HG02938 (cell line): ENCODE data around the gene ARPIN.
"Not testable (repeated sequence)": the region's sequence is repeated elsewhere in the genome, so short reads cannot be mapped to it uniquely, and the experiment has no call there.

ENCODE experiments used
- ATAC-seq: cut with Tn5 transposase; IDR thresholded peaks from one replicate; pipeline ENCODE4 v1.9.1; 2021; ENCODE audit warnings: mild to moderate bottlenecking, moderate library complexity; ENCODE audit not compliant: unreplicated experiment

ARPIN gene

DNA sequence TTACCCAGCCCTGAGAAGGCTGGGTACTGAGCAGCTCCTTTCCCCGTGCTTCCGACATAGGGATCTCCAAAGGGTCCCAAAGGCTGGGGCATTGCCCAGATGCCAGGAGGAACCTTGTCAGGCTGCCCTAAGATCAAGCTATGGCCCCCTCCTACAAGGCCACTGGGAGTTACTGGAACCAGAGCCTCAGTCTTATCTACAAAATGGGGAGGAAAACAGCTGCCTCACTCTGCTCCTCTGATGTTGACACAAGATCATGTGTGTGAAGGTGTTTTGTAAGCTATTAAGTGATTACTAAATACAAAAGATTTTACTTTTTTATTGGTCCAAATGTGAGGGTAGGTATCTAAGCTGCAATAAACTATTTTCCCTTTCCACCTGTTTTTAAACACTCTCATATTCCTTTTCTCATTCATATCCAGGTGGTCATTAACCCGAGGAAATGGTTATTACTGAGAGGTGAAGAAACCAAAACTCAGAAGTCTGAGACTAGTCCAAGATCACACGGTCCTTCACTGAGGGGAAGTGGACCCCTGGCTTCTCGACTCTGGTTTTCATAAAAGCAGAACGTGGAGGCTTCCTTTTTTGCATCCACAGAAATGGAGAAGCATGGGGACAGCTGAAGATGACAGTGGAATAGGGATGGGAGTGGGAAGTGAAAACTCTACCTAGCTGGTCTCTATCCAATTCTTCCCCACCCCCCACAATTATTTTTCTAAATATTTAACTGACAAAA lies 1.7 kb downstream of the ARPIN start:
- ATAC-seq: no peak

DNA sequence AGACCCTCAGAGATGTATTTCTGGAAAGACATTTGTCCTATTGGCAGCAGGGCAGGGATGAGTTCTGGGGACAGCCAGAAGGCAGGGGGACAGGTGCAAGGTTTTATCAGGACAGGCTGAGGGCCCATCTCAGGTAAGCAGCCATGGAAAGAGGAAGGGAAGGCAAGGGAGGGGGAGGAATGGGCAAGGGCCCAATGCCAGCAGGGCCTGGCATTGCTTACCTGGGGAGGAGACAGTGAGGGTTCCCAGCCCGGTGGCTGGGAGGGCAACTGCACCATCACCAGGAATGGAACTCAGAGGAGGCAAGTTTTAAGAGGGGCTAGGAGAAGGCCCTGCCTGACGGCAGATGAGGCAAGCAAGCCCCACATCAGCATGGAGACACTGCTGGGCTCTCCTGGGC lies 3.1 kb downstream of the ARPIN start:
- ATAC-seq: no peak

DNA sequence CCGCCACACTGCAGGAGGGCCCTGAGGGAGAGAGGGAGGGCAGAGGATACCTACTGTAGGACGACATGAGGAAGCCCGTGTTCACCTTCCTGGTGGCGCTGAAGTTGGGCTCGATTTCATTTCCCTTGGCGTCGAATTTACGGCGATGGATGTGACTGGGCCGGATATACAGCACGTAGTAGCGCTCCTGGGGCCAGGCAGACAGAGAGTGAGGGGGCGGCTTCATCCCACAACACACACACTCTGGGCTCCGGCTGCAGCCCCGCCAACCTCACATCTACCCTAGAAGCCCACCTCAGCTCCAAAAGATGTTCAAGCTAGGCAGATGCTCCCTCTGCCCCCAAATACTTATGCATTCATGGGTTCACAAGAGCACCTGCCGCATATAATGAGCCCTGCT lies 4.5 kb downstream of the ARPIN start:
- no peak for ATAC-seq

DNA sequence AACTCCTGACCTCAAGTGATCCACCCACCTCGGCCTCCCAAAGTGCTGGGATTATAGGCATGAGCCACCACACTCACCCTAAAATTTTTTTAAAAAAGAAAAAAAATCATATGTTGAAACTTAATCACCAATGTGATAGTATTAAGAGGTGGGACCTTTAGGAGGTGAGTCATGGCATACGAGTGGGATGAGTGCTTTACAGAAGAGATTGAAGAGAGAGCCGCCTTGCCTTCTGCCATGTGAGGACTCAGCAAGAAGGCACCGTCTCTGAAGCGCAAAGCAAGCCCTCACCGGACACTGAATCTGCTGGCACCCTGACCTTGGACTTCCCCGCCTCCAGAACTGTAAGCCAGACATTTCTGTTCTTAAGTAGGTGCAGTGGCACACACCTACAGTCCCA lies 5.5 kb downstream of the ARPIN start:
- ATAC-seq: no peak

DNA sequence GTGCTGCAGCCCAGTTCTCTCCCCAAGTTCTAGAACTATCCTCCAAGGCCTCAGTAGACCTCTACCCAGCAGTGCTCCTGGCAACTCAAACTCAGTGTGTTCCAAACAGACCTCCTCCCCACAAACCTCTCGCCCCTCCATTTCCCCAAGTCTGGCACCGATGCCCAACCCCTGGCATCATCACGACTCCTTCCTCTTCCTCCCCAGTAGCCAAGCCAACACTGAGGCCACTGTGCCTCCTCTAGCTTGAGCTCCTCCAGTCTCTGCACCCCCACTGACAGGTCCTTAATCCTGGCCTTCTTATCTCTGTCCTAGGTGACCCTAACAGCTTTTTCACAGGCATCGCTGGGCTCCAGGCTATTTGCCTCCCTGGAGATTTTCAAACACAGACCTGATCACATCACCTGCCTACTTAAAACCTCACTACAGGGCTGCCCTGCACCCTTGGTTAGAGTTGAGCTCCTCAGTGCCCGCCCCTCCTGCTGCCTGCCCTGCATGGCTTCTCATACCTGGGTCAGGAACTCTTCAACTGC lies 6.8 kb downstream of the ARPIN start:
- ATAC-seq: no peak

DNA sequence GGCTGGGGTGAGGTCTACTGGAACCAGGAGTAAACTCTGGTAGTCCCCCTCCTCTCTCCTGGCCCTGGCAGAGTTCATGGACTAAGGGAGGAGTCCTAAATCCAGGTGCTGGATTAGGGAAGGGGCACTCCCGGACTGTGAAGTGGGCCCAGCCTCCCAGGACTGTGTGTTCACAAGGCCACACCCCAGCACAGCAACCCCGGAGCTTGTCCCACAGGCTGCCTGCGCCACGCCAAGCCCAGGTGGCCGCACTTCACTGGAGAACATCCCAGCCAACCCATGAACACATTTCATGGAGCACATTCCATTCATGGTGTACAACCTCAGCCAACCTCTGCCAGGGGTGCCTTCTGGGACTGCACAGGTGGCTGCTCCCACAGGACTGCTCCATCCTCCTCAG lies 8.2 kb downstream of the ARPIN start:
- ATAC-seq: no peak

DNA sequence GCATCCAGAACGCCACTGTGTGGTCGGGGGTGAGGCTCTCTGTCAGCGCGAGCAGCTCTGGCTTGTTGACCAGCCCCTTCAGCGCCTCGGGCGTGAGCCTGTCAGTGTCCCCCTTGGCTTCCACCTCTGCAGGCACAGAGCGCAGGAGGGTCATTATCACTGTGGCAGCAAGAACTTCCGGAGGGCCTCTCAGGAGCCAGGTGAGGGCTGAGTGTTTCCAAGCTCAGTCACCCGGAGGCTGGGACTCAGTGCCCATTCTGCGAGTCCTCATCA lies 9.0 kb downstream of the ARPIN start:
- no peak for ATAC-seq

DNA sequence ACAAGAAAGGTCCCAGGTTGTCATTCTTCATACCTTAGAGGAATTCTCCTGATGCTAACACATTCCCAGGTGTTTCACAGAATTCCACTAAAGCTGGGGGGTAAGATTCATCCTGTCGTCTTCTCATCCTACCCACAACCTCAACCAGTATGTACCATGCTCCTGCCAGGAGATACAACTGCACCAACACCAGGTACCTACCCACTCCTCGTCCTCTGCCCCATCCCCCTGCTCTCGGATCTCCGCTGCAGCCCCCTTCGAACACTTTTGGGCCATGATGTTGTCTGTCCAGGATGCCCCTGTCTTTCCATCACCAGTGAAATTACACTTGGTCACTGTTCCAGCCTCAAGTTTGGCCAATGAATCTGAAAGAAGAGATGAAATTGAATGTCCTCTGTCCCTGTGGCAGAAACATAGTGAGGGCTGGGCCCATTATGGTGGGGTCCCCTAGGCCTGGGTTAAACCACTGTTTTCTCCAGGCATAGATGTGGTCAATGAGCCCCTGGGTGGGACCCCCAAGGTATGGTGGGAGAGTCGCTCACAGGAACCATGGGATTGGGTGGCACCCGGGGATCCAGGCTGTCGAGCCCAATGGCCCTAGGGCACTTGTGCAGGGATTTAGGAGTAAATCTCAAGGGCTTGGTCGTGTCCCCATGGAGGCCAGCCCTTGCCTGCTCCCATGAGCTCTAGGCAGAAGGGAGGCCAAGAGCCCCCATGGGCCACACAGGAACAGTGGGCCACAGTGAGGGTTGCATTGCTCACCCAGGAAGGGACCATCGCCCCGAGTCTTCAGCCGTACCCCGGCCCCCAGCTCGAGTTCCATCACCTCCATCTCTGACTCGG lies 9.5 kb downstream of the ARPIN start:
- ATAC-seq: no peak

DNA sequence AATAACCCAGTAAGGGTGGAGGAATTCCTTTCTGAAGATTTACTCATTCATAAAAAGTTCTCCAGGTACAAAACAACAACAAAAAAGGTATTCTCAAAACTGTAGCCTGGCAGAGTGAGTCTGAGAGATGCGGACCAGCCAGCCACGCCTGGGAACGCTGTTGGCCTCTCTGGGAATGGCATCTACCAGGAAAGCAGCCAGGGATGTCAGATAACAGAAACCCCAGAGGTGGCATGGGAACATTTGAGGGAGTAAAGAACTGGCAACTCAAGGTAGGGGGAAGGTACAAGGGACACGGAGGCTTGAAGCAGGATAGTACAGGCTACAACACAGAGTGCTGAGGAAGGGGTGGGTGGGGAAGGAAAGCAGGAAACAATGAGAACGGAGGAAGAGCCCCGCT lies 11.9 kb downstream of the ARPIN start:
- no peak for ATAC-seq

DNA sequence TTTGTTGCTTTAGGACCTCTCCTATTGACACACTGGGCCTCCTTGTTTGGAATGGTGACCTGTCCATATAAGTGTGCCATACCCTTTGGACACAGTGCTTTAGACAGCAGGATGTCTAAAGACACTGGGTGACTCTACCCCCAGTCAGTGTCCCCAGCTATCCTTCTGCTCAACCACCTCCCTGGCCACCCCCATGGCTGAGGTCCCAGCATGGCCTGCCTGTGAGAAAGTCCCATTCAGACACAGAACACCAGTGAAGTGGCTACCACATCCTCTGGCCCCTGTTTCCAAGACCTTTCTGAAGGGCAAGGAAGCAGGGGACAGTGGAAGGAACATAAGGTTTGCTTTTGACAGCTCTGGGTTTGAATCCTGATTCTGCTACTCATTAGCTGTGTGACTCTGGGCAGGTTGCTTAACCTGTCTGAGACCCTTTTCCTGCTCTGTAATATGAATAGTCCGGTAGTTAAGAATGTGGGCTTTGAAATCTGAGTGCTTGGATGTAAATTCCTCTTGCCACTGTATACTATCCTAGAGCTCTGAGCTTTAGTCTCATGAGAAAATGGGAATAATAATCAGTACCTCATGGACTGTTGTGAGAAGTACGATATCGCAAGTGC lies 12.7 kb downstream of the ARPIN start:
- ATAC-seq: no peak

DNA sequence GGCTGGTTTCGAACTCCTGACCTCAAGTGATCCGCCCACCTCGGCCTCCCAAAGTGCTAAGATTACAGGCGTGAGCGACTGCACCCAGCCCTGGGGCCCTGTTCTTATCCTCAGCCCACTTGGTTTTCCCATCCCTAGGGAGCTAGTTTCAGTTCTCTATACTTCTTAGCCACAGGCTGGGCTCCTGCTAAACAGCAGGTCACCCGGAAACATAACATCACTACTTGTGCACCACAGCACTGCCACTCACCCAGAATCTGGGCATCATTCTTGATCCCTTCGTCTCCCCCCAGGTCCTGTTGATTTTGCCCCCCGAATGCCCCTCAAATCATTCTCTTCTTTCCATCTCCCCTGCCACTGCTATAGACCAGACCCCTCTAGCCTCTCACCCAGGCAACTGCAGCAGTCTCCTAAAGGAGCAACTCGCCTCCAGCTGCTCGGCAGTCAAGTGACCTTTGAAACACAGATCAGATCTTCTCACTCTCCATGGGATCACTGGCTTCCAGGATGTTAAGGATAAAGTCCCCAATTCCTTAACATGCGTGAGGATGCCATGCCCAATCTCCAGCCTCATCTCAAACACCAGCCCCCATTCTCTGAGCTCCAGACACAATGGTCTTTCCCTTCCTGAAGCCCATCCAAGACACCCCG lies 13.3 kb downstream of the ARPIN start:
- ATAC-seq: no peak

DNA sequence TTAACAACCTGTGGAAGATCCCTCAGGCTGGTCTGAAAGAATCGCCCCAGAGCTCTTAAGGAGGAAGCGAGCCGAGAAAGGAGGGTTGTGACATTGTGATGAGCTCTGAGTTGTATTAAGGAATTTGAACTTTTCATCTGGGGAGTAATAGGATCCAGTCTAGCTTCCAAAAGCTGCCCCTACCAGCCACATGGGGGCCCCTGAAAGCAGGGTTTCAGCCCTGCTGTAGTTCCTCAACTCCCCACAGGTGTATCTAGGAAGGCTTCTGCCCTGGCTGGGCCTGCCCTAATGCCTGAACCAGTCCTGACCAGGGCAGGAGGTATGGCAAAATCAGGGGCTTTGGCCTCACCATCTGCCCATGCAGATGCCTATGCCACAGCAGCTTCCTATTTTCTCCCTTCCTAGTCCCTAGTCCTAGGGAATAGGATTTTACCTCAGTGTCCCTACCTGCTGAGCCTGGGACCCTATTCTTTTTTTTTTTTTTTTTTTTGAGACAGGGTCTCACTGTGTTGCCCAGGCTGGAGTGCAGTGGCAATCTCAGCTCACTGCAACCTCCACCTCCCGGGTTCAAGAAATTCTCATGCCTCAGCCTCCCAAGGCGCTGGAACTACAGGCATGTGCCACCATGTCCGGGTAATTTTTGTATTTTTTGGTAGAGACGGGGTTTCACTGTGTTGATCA lies 14.0 kb downstream of the ARPIN start:
- peak; percentile 60 for ATAC-seq

DNA sequence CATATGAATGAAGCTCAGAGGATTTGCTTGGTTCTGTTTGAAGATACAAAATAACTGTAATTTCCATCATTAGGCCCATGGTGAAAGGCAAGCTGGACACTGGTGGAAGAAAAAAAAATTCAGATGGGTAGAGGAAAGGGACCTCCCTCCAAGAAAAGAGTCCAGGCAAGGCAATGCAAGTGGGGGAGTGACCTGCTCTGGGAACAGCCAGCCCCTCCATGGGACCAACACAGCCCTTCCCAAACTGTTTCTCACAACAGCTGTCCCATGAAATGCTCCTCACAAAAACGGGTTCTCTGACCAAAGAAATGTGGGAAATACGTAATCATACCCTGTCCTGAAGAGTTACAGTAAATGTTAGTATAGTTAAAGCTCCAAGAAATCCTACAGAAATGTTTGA lies 14.6 kb downstream of the ARPIN start:
- ATAC-seq: no peak

DNA sequence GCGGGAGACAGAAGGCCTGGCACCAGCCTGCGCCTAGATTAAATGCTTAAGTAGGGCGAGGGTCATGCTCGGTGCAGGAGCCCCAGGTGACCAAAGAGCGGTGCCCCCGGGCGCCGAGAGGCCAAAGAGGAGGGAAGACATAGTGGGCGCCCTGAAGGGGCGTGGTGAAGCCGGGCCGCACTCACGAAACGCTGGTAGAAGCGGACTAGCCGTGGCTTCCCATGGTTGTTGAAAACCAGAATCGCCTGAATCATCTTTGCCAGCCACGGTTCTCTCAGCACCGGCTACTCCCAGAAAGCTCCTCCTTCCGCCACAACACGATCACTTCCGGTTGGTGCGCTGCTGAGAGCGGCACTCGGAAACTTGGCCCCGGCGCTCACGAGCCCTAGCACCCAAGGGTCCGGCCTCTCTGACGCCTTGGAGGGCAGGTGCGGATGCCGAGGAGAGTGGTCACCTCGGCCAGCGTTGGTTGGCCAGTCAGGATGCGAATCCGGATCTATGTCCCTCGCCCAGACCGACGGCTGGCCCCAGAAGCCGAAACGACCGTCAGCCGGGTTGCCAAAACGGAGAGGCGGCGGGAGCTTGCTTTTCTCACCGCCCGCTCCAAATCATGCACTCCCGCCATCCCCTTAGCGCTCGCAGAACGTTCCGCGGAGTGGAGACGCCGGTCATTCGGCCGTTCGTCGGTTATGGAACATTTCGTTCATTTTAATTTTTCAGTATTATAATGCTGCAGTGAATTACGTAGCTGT lies 18.9 kb downstream of the ARPIN start, which contains the start of gene AP3S2:
Gene AP3S2, minus strand, starts transcription at position 299 of the 752 bp plus-strand sequence. Its CDS starts 45 bp downstream, at position 254.
- ATAC-seq: peak; percentile 90

DNA sequence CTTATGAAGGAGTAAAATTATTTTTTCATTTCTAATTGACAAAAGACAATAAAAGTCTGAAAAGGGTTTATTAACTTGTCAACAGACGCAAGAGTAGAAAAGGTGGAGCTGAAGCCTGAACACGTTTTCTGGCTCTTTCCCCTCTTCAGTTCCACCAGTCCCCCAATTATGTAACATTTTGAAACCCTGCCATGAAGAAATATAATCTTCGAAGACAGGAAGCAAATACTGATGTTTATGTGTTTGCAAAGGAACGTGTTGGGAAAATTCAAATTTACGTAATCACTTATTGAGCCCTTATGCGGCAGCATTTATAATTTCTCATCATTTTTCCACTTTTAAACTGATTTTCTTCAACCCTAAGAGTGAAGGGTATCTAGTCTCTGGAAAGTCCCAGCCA lies 19.7 kb downstream of the ARPIN start:
- no peak for ATAC-seq

DNA sequence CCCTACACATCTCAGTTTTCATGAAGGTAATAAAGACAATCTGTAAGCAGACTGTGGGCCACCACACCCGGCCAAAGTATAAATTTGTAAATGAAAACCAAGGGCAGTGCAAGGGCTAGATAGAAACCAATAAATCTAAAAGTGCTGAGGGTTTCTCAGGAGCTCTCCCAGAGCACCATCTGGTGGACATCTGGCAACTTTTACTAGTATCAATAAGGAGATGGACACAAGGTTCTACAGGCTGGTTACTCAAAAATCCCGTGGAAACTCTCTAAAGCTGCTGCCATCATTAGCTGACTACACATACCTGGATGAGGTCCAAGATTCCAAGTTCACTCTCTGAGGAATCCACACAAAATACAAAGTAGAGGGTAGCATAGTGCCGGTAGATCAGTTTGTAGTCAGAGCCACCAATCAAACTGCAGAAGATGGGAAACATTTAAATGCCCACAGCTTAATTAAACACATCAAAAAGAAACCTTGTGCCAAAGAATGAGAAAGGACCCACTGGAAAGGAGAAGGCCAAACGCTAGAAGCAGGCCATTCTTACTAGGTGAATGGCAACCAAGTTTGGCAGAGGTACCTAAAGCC lies 24.4 kb downstream of the ARPIN start:
- no peak for ATAC-seq

DNA sequence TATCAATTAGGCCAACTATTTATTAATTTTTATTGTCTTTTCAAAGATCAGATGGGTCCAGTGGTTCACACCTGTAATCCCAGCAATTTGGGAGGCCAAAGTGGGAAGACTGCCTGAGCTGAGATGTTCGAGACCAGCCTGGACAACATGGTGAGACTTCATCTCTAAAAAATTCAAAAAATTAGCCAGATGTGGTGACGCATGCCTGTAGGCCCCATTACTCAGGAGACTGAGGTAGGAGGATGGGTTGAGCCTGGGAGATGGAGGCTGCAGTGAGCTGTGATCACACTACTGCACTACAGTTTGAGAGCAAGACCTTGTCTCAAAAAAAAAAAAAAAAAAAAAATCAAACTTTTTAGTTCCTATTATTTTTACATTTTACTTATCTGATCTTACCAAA lies 27.1 kb downstream of the ARPIN start:
- ATAC-seq: no peak

DNA sequence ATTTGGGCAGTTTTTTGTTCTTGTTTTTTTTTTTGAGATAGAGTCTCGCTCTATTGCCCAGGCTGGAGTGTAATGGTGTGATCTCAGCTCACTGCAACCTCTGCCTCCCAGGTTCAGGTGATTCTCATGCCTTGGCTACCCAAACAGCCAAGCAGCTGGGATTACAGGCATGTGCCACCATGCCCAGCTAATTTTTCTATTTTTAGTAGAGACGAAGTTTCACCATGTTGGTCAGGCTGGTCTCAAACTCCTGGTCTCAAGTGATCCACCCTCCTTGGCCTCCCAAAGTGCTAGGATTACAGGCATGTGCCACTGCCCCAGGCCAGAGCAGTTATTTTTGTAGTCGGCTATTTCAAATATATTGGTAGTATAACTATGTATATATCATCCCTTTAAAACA lies 27.6 kb downstream of the ARPIN start:
- not testable (repeated sequence) for ATAC-seq

DNA sequence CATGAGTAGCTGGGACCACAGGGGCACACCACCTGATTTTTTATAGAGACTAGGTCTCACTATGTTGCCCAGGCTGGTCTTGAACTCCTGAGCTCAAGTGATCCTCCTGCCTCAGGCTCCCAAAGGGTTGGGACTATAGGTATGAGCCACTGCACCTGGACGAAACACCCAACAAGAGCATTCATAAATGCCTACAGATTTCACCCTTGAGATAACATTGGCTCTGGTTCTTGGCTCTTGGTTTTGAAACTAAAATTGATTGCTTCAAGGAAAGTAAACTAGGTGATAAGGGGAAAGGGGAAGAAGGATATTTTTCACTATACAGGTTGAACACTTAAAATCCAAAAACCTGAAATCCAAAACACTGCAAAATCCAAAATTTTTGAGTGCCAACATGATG lies 29.2 kb downstream of the ARPIN start:
- no peak for ATAC-seq

DNA sequence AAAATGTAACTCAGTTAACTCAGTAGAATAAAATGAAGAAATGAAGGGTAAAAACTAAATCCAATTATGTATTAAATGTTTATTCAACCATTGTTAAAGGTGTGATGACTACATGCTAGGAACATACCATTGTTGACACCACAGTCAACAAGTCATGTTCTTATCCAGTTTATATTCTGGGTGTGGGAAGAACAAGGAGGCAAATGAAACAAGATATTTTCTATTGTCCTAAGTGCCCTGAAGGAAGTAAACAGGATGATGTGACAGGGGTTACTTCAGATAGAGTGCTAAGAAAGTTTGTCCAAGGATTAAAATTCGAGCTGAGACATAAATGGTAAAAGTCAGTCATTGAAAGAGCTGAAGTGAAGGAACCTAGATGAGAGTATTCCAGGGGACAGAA lies 32.0 kb downstream of the ARPIN start:
- no peak for ATAC-seq
